Measurements from ENCODE around the gene RTTN. TPM values are rescaled to one million over a fixed set of nuclear protein-coding genes. Genes with fewer than 3 reads are reported as not detected.

RTTN gene
- polyA plus RNA-seq, 3 donors, result 0.22 to 2.7 (median 0.25) TPM

DNA sequence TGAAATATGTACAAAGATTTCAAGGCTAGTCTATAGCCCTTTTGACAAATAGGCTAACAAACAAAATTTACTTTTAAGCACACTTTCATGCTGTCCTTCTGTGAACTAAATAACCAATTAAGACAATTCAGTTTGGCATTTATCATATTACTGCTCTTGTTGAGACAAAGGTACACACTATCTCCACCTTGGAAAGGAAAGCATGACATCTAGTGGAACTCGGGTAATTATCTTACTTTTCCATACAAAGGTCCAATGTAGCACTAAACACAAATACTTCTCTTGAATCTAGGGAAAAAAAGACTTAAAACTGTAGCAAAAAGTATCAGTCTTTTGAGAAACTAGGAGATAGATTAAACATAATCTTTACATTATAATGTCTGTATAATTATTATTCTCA is 132.8 kb downstream of the RTTN start:
- Histone ChIP-seq H3K4me1 (ENCODE audit: control insufficient read depth in 1 of 2, insufficient read depth in 2 of 2, low read length in 2 of 2) (no peaks in the 10 kb centered on the region), H4K20me1 (ENCODE audit: insufficient read depth, low read length) (no peaks in the 10 kb centered on the region), H3K27ac (ENCODE audit: low read depth in 1 of 2, low read length in 2 of 2) (no peak overlapping the region), H3K4me2 (replicated peaks; ENCODE audit: extremely low read depth, low read length, poor library complexity, severe bottlenecking) (no peak overlapping the region), H2AFZ (ENCODE audit: insufficient read depth, low read depth, low read length, poor library complexity, severe bottlenecking) (no peak overlapping the region), H3K9me3 (replicated peaks in 1 of 2; ENCODE audit: control insufficient read depth in 1 of 2, insufficient read depth in 1 of 2, low read length in 2 of 2) (no peaks in the 10 kb centered on the region), H3K27me3 (ENCODE audit: control insufficient read depth in 2 of 2, insufficient read depth in 2 of 2, low read length in 2 of 2) (no peaks in the 10 kb centered on the region), H3K36me3 (replicated peaks in 1 of 2; ENCODE audit: control insufficient read depth in 1 of 2, insufficient read depth in 2 of 2, low read length in 2 of 2) (peaks cover 0 to 27% of the 10 kb centered on the region in 2 donors), H3K4me3 (replicated peaks in 1 of 3; ENCODE audit: low read depth in 2 of 3, low read length in 3 of 3) (no peak overlapping the region), H3K79me2 (ENCODE audit: insufficient read depth, low read length) (no peaks in the 10 kb centered on the region), H3K9ac (ENCODE audit: insufficient read depth, low read length, poor library complexity, severe bottlenecking) (no peak overlapping the region)
- H3K27ac Mint-ChIP-seq, result no peak overlapping the region
- intact Hi-C loops (cut with micrococcal nuclease), result no loop called here
- TF ChIP-seq, protein P1, sequence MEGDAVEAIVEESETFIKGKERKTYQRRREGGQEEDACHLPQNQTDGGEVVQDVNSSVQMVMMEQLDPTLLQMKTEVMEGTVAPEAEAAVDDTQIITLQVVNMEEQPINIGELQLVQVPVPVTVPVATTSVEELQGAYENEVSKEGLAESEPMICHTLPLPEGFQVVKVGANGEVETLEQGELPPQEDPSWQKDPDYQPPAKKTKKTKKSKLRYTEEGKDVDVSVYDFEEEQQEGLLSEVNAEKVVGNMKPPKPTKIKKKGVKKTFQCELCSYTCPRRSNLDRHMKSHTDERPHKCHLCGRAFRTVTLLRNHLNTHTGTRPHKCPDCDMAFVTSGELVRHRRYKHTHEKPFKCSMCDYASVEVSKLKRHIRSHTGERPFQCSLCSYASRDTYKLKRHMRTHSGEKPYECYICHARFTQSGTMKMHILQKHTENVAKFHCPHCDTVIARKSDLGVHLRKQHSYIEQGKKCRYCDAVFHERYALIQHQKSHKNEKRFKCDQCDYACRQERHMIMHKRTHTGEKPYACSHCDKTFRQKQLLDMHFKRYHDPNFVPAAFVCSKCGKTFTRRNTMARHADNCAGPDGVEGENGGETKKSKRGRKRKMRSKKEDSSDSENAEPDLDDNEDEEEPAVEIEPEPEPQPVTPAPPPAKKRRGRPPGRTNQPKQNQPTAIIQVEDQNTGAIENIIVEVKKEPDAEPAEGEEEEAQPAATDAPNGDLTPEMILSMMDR (IDR thresholded peaks at IDR 0.05), result peak; percentile 7
- H3K4me1 Mint-ChIP-seq, result peaks cover 2% of the 10 kb centered on the region
- WGBS (ENCODE audit: insufficient coverage), result no CpG with 5 or more reads among the region's 1 CpG
- no peaks in the 10 kb centered on the region for H3K9me3 Mint-ChIP-seq
- peaks cover 17 to 22% of the 10 kb centered on the region in 2 donors for H3K36me3 Mint-ChIP-seq
- no peak overlapping the region for H3K4me3 Mint-ChIP-seq
- no peak for DNase-seq
- H3K27me3 Mint-ChIP-seq (ENCODE audit: low read depth in 3 of 3), result no peaks in the 10 kb centered on the region

DNA sequence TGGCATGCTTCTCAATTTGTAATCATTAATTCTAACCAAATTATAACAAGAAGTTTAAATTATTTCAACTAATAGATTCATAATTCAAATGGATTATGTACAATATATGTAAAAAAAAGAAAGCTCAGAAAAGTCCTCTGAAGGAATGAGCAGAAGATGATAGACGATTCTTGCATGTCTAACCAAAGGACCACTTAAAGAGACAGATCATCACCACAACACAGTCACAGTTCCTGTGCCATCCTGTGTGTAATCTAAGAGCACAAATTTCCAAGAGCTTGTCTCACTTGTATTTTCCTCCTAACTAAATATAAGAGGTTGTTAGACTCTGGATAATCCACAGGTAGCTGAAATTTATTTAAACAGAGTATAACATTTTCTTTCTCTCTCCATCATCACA is 135.5 kb downstream of the RTTN start:
- Mint-ChIP-seq H3K27me3 (ENCODE audit: low read depth in 3 of 3) (no peaks in the 10 kb centered on the region), H3K4me3 (no peak overlapping the region), H3K9me3 (no peaks in the 10 kb centered on the region), H3K27ac (no peak overlapping the region), H3K36me3 (peaks cover 18 to 25% of the 10 kb centered on the region in 2 donors), H3K4me1 (no peaks in the 10 kb centered on the region)
- Histone ChIP-seq H3K36me3 (replicated peaks in 1 of 2; ENCODE audit: control insufficient read depth in 1 of 2, insufficient read depth in 2 of 2, low read length in 2 of 2) (peaks cover 0 to 27% of the 10 kb centered on the region in 2 donors), H3K9ac (ENCODE audit: insufficient read depth, low read length, poor library complexity, severe bottlenecking) (no peak overlapping the region), H3K27me3 (ENCODE audit: control insufficient read depth in 2 of 2, insufficient read depth in 2 of 2, low read length in 2 of 2) (no peaks in the 10 kb centered on the region), H3K79me2 (ENCODE audit: insufficient read depth, low read length) (no peaks in the 10 kb centered on the region), H3K9me3 (replicated peaks in 1 of 2; ENCODE audit: control insufficient read depth in 1 of 2, insufficient read depth in 1 of 2, low read length in 2 of 2) (no peaks in the 10 kb centered on the region), H3K4me2 (replicated peaks; ENCODE audit: extremely low read depth, low read length, poor library complexity, severe bottlenecking) (no peak overlapping the region), H2AFZ (ENCODE audit: insufficient read depth, low read depth, low read length, poor library complexity, severe bottlenecking) (no peak overlapping the region), H3K4me3 (replicated peaks in 1 of 3; ENCODE audit: low read depth in 2 of 3, low read length in 3 of 3) (no peak overlapping the region), H4K20me1 (ENCODE audit: insufficient read depth, low read length) (no peaks in the 10 kb centered on the region), H3K4me1 (ENCODE audit: control insufficient read depth in 1 of 2, insufficient read depth in 2 of 2, low read length in 2 of 2) (no peaks in the 10 kb centered on the region), H3K27ac (ENCODE audit: low read depth in 1 of 2, low read length in 2 of 2) (no peak overlapping the region)
- TF ChIP-seq, protein P1 (IDR thresholded peaks at IDR 0.05), result no peak
- intact Hi-C loops (cut with micrococcal nuclease), result no loop called here
- WGBS (ENCODE audit: insufficient coverage), result no CpG with 5 or more reads among the region's 1 CpG
- no peak for DNase-seq

Measured in CD14-positive monocyte (primary cell).